Right ventricle myocardium inferior (tissue), 1 donor: ENCODE results near the gene LHFPL3. TPM values are rescaled to one million over a fixed set of nuclear protein-coding genes. Genes with fewer than 3 reads are reported as not detected.

ENCODE experiments used
- ATAC-seq: fragments of 200-7000 bp; cut with Tn5 transposase; one replicate; pipeline ENCODE4 v1.9.1; 2020; ENCODE audit warnings: mild to moderate bottlenecking, moderate library complexity
- DNase-seq: peaks from one replicate; pipeline ENCODE4 v3.0.0; 2021; ENCODE audit errors: missing footprints
- intact Hi-C: fragments of 100-400 bp; cut with DNase I; formaldehyde crosslinking; loops from one replicate; pipeline ENCODE4 v1.11.0; 2022
- total RNA-seq: library from RNA; stranded (reverse); fragmentation: NEBNext Ultra II Directional; extraction: Animal tissue kit (Norgen Biotek cat#: 25700); gene quantifications from one replicate; pipeline ENCODE4 v1.2.1, GENCODE V29; 2021
- donor health status: DM: no; HTN: yes; CAD: no; lungs with severe emphysema.

LHFPL3 gene
- total RNA-seq, 1 donor from 2014 or later, result not detected

GRCh38 chr7:104814126-104814525, 485.7 kb downstream of the LHFPL3 start:
- intact Hi-C loops, result no loop called here
- DNase-seq (no peak), ATAC-seq (no peak)

GRCh38 chr7:104814671-104815400, 486.4 kb downstream of the LHFPL3 start:
- intact Hi-C loops, result no loop called here
- DNase-seq, result no peak
- ATAC-seq, result no peak

DNA sequence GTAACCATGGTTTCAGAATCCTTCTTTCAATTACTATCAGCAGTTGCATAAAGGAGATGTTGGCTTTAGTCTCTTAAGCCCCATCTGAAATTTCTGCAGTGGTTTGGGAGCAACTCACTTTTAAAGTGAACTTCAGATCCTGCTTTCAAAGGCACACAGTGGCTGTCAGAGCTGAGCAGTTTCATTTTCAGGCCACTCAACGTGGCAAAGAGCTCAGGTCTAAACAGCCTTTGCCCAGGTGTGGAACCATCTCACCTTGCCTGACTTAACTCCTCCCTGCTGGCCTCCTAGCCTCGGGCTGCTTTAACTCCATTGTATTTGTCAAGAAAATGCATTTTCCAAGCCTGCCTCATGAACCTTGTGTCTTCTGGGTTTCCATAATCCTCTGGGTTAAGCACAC, 488.1 kb downstream of the LHFPL3 start:
- intact Hi-C loops, result no loop called here
- no peak for ATAC-seq
- no peak for DNase-seq

DNA sequence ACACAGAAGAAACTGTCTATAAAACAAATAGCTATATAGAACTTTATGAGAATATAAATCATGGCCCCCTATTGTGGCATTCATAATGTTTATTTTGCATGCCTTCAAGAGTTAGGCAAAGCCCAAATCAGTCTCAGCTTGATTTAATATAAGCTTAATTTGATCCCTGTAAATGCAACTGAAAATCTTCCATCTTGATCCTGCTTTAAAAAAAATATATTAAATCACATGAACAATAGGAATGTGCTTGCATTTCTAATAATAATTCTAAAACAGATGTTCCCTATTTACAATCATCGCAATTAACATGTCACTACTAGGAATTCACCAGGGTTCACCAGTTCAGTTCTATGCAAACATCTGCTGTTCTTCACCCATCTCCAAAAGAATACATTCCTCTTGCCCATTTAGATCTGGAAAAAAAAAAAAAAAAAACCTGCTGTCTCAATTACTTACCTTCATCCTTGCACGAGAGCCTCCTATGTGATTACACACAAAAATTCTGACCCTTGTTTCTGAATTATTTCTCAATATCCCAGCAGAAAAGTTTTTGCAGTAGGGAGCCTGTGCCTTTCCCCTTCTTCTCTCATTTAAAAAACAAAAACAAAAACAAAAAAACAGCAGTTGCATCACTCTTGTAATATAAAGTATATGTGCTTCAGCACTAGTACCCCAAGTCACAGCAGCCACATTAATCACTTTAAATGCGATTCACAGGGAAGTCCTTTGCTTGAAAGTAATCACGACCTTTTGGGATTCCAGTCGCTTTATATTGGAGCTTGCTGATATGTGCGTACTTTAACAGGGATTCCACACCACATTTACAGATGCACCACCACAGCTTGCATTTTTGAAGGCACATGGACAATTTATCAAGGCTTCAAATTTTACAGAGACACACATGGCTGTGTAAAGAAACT, 490.8 kb downstream of the LHFPL3 start:
- intact Hi-C loops, result no loop called here
- no peak for ATAC-seq
- DNase-seq, result no peak

DNA sequence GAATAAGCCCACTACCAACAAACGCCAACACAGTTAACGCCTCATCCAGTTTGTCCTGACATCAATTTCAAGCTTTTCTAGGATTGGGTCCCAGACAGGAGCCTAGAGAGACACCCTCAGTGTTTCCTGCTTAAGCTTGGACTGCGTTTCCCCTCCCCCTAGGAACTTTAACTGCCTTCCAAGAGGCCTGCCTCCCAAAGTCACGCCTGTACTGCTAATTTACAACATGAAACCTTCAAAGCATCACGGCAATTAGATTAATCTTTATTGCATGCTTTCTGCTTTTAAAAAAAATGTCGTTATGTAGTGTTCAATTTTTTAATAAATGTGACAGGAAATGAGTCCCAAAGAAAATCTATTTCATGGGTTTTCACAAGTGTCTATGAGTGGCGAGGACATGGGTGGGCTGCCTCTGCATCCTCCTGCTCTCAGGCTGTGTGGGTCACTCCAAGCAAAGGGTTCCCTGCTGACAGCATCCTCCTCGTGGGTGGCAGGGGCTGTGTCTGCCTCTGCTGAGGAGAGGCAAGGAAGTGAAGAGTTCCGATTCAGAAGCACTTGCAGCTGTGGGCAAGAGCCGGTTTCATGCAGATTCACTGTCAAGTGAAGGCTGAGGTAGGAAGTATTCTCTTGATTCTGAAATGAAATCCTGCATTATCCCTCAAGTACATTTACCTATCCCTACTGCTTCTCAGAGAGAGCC, 492.6 kb downstream of the LHFPL3 start:
- intact Hi-C loops, result no loop called here
- no peak for ATAC-seq
- no peak for DNase-seq

- DNase-seq (no peak), ATAC-seq (no peak)
- intact Hi-C loops, result no loop called here
Measured at GRCh38 chr7:104823177-104823576, 494.8 kb downstream of the LHFPL3 start.

DNA sequence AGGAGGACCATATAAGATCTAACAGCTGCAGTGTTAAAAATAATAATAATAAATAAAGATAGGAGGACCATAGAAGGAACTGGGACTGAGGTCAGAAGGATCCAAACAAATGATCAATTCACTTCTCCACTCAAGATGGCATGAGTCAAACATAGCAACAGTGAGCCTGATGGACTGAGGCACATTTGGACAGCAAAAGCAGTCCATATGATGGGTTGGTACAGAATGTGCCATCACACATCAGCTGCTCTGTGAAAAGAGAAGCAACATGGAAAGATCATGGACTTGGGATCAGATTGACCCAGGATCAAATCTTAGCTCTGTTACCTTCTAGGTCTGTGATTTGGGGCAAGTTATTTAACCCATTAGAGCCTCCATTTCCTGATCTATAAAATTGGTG, 496.7 kb downstream of the LHFPL3 start:
- no peak for DNase-seq
- ATAC-seq, result no peak
- intact Hi-C loops, result no loop called here

DNA sequence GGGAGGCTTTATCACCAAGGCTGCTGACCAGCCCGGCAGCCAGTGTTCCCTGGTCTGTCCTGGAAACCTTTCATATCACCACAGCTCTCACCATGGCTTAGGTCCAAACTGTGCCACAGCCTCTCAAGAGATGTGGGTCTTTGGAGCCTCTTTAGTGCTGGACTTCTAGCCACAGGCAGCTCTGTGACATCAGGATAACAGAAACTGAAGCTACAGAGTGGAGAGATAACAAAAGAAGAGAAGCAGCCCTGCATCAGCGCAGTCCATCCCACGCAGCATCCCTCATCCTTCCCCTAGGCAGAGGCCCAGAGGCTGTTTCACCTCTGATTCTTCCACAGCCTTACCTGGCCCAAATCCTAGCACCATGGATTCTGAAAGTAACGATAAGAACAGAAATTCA, 497.7 kb downstream of the LHFPL3 start:
- intact Hi-C loops, result no loop called here
- no peak for DNase-seq

DNA sequence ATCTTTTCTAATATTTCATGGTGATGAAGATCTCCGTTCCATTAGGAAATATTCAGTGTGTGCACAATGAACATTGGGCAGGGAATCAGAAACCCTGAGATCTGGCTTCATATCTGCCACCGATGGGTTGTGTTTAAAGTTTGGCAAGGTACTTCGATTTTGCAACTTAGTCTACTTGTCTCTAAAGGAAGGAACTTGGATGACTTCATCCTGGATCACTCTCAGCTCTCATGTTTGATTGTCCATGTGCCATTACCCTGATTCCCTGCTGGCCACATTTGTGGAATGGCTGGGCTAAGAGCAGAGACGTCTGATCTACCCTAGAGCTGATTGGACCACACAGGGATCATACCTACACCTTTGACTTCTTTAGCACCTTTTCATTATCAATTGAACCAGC, 508.6 kb downstream of the LHFPL3 start:
- DNase-seq (no peak), ATAC-seq (no peak)
- intact Hi-C loops, result no loop called here

More for the DNA sequence above, 497.7 kb downstream of the LHFPL3 start:
- ATAC-seq, result no peak

DNA sequence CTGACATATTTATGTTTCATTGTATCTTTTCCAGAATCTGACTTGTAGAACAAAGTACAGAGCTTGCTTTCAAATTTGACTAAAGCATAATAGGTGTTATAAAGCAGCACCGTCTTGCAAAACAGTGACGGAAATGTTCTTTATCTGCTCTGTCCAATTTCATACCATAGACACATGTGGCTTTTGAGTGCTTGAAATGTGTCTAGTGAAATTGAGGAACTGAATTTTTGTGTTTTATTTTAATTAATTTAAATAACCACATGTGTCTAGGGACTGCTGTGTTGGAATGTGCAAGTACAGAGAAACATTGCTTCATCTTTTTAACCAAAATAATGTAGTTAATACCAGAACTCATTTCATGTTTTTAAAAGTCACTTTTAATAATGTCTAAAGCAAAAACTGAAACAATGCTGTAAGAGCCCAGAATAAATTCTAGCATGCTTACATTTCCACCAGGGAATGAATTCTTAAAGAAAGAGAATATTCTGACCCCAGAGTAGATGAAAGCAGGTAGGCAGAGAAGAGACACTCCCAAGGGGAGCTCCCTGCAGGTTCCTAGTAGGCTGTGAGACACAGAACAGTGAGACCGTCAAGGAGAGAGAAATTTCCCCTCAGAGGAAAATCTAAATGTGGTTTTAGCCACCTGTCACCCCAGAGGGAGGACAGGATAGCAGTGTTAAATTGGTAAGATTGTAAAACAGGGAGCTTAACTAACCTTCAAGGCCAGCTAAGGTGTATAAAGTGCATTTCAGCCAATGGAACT, 510.3 kb downstream of the LHFPL3 start:
- DNase-seq, result no peak
- intact Hi-C loops, result no loop called here

GRCh38 chr7:104839842-104840241, 511.4 kb downstream of the LHFPL3 start:
- no peak for ATAC-seq
- intact Hi-C loops, result no loop called here
- DNase-seq, result no peak

More for the DNA sequence above, 510.3 kb downstream of the LHFPL3 start:
- no peak for ATAC-seq

DNA sequence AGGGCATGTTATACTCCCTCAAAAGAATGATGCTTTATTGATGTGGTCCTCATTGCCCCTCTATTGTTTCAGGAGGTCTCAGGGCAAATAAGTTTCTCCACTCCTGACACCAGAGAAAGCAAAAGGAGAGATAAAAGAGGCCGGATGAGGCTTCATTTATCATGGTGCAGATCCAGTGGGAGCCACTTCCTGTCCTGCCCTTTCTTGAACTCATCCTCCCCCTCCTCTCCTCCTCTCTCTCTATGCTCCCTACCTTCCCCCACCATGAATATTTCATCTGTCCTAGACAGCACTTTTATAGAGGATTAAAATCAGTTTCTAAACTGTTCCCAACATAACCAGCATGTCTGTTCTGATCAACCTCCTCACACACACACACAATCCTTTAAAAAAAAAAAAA, 513.4 kb downstream of the LHFPL3 start:
- DNase-seq, result no peak
- ATAC-seq, result no peak
- intact Hi-C loops, result no loop called here

DNA sequence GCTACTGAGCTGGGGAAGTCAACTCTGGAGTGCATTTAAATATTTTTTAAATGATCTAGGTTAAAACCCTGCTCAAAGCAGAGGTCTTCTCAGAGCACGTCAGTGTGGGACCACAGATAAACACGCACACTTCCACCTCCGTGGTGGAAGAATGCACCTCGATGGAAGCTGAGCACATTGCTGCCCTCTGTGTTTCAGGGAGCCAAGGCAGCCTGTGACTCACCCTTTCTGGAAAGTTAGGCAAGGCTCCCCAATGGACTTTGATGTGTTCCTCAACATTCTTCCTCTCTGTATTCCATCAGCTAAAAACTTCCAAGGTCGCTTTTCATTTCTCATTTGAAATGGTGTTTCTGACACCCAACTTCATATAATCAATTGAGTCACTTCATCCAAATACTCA, 514.8 kb downstream of the LHFPL3 start:
- intact Hi-C loops, result no loop called here
- no peak for ATAC-seq
- DNase-seq, result no peak

DNA sequence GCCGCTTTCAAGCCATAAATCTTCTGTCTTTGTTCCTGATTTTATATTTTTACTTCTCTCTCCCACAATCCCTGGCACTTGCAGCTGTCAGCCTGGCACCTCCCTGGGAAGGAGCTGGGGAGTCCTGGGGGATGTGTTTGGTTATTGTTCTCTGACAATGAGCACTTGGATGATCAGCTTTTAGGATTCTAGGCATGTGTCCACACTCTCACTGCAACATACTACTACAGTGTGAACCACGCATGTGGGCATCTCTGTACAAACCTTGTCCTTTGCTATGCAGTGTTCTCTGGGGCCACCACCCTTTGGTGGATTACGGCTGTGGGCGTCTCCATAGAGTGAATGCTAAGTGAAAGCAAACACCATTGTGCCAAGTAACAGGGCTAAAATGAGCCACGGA, 517.2 kb downstream of the LHFPL3 start:
- DNase-seq (no peak), ATAC-seq (no peak)
- intact Hi-C loops, result no loop called here

DNA sequence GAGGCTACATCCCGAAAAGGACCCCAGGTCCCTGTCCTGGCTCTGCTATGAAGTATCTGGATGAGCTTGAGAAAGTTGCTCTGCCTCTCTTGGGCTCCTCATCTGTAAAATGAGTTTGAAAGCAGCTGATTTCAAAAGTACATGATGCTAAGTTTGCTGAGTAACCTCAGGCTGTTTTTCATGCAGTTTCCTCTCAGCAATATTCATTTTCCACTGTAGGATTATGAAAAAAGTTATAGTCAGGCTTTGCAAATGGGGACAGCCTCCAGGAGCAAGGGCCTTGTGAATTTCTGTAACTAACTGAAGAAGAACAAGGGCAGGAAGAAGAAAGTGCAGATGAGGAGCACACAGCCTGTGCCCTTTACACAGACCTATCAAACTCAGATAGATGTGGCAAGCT, 518.3 kb downstream of the LHFPL3 start:
- intact Hi-C loops, result no loop called here
- ATAC-seq (no peak), DNase-seq (no peak)

DNA sequence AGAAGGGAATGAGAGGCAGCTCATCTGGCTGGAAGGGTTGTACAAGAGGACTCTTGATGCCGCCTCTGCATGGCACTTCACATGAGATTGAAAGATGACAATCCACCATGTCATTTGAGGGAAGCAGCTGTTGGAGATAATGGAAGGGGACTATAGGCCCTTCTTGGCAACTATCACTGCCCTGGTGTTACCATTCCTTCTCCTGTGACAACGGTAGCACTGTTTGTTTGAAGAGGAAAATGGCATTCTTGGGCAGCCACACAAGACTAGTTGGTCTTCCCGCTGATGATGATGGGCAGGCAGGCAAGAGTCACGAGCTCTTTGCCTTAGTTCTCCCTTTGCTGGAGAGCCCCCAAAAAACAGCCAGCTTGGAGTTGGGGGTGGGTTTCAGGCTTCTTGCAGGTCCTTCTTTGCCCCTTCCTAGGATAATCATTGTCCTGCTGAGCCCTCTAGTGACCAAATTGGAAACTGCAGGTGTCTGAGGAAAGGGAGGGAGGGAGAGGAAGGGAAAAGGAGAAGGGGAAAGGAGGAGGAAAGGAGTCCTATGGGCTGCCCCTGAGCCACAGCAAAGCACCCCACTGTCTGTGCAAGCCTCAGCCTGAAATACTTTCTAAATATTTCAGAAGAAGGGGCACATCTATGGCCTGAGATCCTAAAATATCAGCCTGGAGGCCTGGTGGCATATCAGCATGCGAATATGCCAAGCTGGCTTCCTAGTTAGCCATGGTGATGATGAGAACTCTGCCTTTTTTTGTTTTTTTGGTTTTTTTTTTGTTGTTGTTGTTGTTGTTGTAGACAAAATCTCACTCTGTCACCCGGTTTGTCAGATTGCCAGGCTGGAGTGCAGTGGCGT, 520.0 kb downstream of the LHFPL3 start:
- ATAC-seq, result peak; percentile 50
- no peak for DNase-seq
- intact Hi-C loops, result loop anchor here (2.0 kb wide), 1 partner anchor 618 kb away; no protein-coding TSS in a partner anchor

DNA sequence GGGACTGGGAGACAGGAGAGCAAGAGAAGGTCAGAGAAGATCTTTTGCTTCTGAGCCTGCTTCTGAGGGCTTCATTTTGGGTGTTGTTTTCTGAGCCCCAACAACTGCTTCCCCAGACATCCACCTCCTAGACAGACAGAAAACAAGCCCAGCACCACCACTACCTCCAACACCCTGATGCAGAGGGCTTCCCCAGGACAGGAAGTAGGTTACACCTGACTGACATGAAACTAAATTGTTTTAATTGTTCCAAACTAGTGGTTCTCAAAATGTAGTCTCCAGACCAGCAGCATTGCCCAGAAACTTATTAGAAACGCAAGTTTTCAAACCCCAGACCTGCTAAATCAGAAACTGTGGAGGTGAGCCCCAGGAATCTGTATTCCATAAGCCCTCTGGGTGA, 522.0 kb downstream of the LHFPL3 start:
- intact Hi-C loops, result no loop called here
- DNase-seq, result no peak
- ATAC-seq, result no peak

DNA sequence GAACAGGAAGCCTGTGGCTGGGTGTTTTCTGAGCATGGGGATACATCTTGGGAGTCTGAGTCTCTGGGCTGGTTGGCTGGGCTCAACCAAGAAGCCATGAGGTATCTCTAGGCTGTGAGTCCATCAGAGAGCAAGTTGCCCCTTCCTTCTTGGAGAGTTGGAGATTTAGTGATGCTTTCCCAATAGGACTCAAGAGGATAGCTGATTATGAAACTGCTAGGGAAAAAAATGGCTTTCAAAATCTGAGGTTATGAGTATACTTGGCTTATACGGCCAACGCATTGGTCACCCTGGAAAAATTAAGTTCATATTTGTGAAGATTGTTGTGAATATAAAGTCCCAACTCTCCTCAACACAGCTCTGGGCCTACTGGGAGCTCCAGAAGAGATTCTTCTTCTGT, 522.9 kb downstream of the LHFPL3 start:
- intact Hi-C loops, result no loop called here
- ATAC-seq (no peak), DNase-seq (no peak)
